Measurements from ENCODE around the gene WFDC1.

WFDC1 gene

GRCh38 chr16:84274515-84274914 is 20.2 kb upstream of the WFDC1 start:
- no peak for DNase-seq

- DNase-seq, result no peak
These were observed 19.0 kb upstream of the WFDC1 start for GRCh38 chr16:84275585-84276151.

GRCh38 chr16:84277244-84277823 is 17.3 kb upstream of the WFDC1 start:
- DNase-seq, result peak in 1 of 2 experiments; percentile 44

GRCh38 chr16:84278333-84278732 is 16.3 kb upstream of the WFDC1 start:
- no peak for DNase-seq

- DNase-seq, result no peak
These were observed 15.7 kb upstream of the WFDC1 start for GRCh38 chr16:84278968-84279367.

GRCh38 chr16:84279881-84280280 is 14.8 kb upstream of the WFDC1 start:
- no peak for DNase-seq

GRCh38 chr16:84281074-84281473 is 13.6 kb upstream of the WFDC1 start:
- no peak for DNase-seq

- DNase-seq, result no peak
These were observed 12.1 kb upstream of the WFDC1 start for GRCh38 chr16:84282533-84282932.

GRCh38 chr16:84283314-84284153 is 11.1 kb upstream of the WFDC1 start:
- DNase-seq, result no peak

- no peak for DNase-seq
These were observed 10.4 kb upstream of the WFDC1 start for GRCh38 chr16:84284154-84284722.

GRCh38 chr16:84286578-84287240 is 8.0 kb upstream of the WFDC1 start:
- DNase-seq, result no peak

- DNase-seq, result no peak
These were observed 5.8 kb upstream of the WFDC1 start for GRCh38 chr16:84288902-84289301.

GRCh38 chr16:84291226-84291625 is 3.5 kb upstream of the WFDC1 start:
- DNase-seq, result no peak

- DNase-seq, result no peak
These were observed 2.7 kb upstream of the WFDC1 start for GRCh38 chr16:84292011-84292410.

GRCh38 chr16:84293406-84293805 is 1.3 kb upstream of the WFDC1 start:
- no peak for DNase-seq

- no peak for DNase-seq
These were observed 561 bp upstream of the WFDC1 start for GRCh38 chr16:84294117-84294516.

- DNase-seq, result no peak
These were observed 654 bp downstream of the WFDC1 start for GRCh38 chr16:84295203-84295860.

- no peak for DNase-seq
These were observed 3.8 kb downstream of the WFDC1 start for GRCh38 chr16:84298376-84298899.

- no peak for DNase-seq
These were observed 5.2 kb downstream of the WFDC1 start for GRCh38 chr16:84299734-84300440.

- no peak for DNase-seq
These were observed 7.7 kb downstream of the WFDC1 start for GRCh38 chr16:84302111-84302954.

GRCh38 chr16:84303023-84303422 is 8.3 kb downstream of the WFDC1 start:
- DNase-seq, result no peak
